ENCODE results near the gene MAST3.

MAST3 gene

DNA sequence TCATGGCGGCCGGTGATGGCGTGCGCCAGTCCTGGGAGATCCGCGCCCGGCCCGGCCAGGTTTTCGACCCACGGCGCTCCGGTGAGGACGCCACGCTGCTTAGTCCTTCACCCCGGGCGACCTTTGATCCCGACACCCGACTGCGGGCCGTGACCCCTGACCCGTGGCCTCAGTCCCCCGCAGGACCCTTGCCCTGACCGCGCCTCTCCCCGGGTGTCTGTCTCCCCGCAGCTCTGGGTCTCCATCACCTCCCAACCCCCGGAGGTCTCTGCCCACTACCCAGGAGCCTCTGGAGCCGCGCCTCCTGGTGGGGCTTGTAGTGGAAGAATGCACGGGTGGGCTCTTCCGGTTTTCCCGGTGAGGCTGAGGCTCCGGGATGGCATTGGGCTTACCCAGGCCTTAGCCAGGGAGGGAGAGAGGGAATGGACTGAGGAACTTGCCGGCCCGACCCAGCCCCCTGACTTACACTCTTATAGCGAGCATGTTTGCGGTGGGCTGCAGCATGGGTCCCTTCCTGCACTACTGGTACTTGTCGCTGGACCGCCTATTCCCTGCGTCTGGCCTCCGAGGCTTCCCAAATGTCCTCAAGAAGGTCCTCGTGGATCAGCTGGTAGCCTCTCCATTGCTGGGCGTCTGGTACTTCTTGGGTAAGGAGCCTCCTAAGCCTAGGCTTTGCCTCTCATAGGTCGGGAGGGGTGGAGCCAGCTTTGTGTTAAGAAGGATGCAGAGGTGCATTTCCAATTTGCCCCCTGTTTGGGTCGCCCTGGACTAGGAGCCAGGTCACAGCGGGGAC is 96.0 kb downstream of the MAST3 start:
- no peak for DNase-seq

- DNase-seq, result no peak
Observed at GRCh38 chr19:18194181-18194530, 96.6 kb downstream of the MAST3 start.

DNA sequence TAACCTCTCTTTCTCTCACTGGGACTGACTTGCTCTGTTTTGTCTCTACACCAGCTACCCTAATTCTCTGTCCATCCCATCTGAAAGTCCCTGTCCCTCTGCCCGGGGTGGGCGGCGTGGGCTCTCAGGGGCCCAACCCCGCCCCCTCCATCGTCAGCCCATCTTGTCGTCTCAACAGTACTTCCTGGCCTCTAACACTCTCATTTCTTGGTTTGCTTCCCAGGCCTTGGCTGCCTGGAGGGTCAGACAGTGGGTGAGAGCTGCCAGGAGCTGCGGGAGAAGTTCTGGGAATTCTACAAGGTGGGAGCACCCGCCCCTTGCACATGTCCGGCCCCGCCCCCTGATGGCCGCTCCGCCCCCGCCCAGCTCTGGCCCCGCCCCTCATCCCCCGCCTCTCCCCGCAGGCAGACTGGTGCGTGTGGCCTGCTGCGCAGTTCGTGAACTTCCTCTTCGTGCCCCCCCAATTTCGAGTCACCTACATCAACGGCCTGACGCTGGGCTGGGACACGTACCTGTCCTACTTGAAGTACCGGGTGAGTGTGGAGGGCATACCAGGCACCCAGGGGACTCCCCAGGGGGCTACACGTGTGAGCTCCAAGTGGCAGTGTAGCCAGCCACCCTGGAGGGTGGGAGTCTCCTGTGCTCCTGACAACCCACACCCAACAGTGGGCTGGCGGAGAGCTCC is 97.1 kb downstream of the MAST3 start:
- peak; percentile 37 for DNase-seq

GRCh38 chr19:18196511-18196845 is 98.9 kb downstream of the MAST3 start:
- DNase-seq, result no peak

- no peak for DNase-seq
Observed at GRCh38 chr19:18197306-18197705, 99.7 kb downstream of the MAST3 start.

GRCh38 chr19:18197941-18198340 is 100.4 kb downstream of the MAST3 start:
- no peak for DNase-seq

- DNase-seq, result no peak
Observed at GRCh38 chr19:18198374-18198773, 100.8 kb downstream of the MAST3 start.

Data from activated CD4-positive, alpha-beta T cell treated with anti-CD3 and anti-CD28 coated beads, Interleukin-2, Interleukin-6, amounts not matched to agents 100 ng/mL and 50 ng/mL, durations not matched to agents 16 hours and 8 hours (primary cell).